ENCODE measurements around the gene LOXL4.

DNA sequence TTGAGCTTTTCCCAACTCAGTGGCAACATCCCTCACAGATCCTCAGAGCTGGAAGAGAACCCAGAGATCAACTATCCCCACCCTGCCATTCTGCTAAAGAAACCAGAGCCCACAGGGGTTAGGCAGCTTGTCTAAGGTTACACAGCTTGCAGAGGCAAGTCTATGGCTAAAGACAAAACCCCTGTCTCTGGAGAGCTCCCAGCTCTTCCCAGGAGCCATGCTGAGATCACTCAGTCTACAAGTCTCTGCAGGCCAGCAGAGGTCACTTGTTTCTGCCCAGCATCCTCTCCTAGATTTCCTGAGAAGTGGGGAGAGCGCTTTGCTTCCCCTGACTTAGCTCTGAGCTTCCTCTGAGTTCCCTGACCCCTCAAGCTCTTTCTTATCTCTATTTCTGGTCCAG is 28.5 kb upstream of the LOXL4 start:
- TF ChIP-seq, protein P1, sequence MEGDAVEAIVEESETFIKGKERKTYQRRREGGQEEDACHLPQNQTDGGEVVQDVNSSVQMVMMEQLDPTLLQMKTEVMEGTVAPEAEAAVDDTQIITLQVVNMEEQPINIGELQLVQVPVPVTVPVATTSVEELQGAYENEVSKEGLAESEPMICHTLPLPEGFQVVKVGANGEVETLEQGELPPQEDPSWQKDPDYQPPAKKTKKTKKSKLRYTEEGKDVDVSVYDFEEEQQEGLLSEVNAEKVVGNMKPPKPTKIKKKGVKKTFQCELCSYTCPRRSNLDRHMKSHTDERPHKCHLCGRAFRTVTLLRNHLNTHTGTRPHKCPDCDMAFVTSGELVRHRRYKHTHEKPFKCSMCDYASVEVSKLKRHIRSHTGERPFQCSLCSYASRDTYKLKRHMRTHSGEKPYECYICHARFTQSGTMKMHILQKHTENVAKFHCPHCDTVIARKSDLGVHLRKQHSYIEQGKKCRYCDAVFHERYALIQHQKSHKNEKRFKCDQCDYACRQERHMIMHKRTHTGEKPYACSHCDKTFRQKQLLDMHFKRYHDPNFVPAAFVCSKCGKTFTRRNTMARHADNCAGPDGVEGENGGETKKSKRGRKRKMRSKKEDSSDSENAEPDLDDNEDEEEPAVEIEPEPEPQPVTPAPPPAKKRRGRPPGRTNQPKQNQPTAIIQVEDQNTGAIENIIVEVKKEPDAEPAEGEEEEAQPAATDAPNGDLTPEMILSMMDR (IDR thresholded peaks at IDR 0.05), result no peak
- no peak for TF ChIP-seq POLR2AphosphoS5 (IDR thresholded peaks at IDR 0.05)

All from transverse colon (tissue), 4 donors.